ENCODE results near the gene ANKRD6. TPM values are rescaled to one million over a fixed set of nuclear protein-coding genes. Genes with fewer than 3 reads are reported as not detected.

The ANKRD6 gene
- total and polyA plus RNA-seq, 2 donors (not counting 1 experiment from before 2014, with no cell fraction given), result 3.8 to 10.5 TPM

GRCh38 chr6:89434150-89434499, 1.2 kb downstream of the ANKRD6 start:
- H3K9me3 Mint-ChIP-seq (ENCODE audit: insufficient read depth), result no peaks in the 10 kb centered on the region
- Histone ChIP-seq H3K4me3 (ENCODE audit: control extremely low read depth in 1 of 5, extremely low read depth in 1 of 5, insufficient read depth in 1 of 5, low read depth in 2 of 5, low read length in 4 of 5) (peak overlapping the region in 4 of 5 experiments; percentile 49 to 72 (median 70)), H3K4me2 (replicated peaks; ENCODE audit: low read depth, low read length, poor library complexity, severe bottlenecking) (peak overlapping the region; percentile 98), H2AFZ (ENCODE audit: insufficient read depth, low read depth, low read length, poor library complexity, severe bottlenecking) (peak overlapping the region; percentile 84), H3K36me3 (replicated peaks in 1 of 2; ENCODE audit: control extremely low read depth in 1 of 2, control insufficient read depth in 1 of 2, extremely low read depth in 1 of 2, insufficient read depth in 2 of 2, low read length in 1 of 2) (no peaks in the 10 kb centered on the region), H3K27ac (ENCODE audit: low read length in 2 of 2) (no peak overlapping the region), H3K27me3 (replicated peaks in 1 of 4; ENCODE audit: control extremely low read depth in 1 of 4, control insufficient read depth in 3 of 4, insufficient read depth in 4 of 4, low read length in 3 of 4) (no peaks in the 10 kb centered on the region), H3K9ac (ENCODE audit: low read length) (peak overlapping the region; percentile 75), H4K20me1 (ENCODE audit: control insufficient read depth, insufficient read depth, low read length, poor library complexity, severe bottlenecking) (no peaks in the 10 kb centered on the region), H3K4me1 (ENCODE audit: control insufficient read depth in 2 of 2, insufficient read depth in 2 of 2, low read length in 2 of 2) (peaks cover 10 to 12% of the 10 kb centered on the region in 2 donors), H3K79me2 (ENCODE audit: control insufficient read depth, insufficient read depth, low read length) (no peaks in the 10 kb centered on the region), H3K9me3 (ENCODE audit: control extremely low read depth in 1 of 3, control insufficient read depth in 2 of 3, insufficient read depth in 1 of 3, low read length in 2 of 3) (no peaks in the 10 kb centered on the region)
- ChIA-PET POLR2A (no interaction called here), CTCF (interaction anchor here (0.6 to 1.6 kb wide), 5 partner anchors 174 to 1045 kb away, joined by 3 to 7 read pairs (median 5); no protein-coding TSS in a partner anchor)
- H3K27ac Mint-ChIP-seq, result peak overlapping the region; percentile 60
- intact Hi-C loops (cut with micrococcal nuclease), result loop anchor here (5.0 to 10.0 kb wide), 2 partner anchors 57 to 381 kb away; partner anchors contain the start of gene MDN1
- DNase-seq (no peak), ATAC-seq (ENCODE audit: low read depth) (no peak)
- 88% methylated on average over 2 of the region's 3 CpGs for WGBS (ENCODE audit: insufficient coverage)
- no peaks in the 10 kb centered on the region for H3K27me3 Mint-ChIP-seq
- H3K4me3 Mint-ChIP-seq, result peak overlapping the region; percentile 92
- H3K4me1 Mint-ChIP-seq, result peaks cover 13% of the 10 kb centered on the region
- no peak for TF ChIP-seq CTCF (IDR thresholded peaks at IDR 0.05)
- no peak for TF ChIP-seq EZH2 (IDR thresholded peaks at IDR 0.05; ENCODE audit: borderline replicate concordance, insufficient read depth, low read depth, low read length, poor library complexity, severe bottlenecking)

DNA sequence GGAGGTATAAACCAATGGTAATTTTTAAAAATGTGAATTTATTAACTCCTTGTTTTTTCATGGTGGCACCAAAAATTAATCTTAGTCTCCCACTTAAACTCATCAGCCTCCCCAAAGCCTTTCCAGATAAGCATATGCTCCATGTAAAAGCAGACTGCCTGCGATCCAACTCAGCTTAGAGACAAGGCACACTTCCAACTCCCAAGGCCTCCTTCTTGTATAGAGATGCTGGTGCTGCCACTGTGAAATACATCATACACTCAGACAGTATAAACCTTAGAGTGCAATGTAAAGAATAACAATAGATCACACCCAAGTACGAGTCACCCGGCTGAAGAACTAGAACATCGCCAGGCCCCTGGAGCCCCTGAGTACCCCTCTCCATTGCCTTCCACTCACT, 2.0 kb downstream of the ANKRD6 start:
- H3K9ac ChIP-seq (ENCODE audit: low read length), result no peak overlapping the region
- H3K27ac ChIP-seq (ENCODE audit: low read length in 2 of 2), result no peak overlapping the region
- no peaks in the 10 kb centered on the region for H3K27me3 Mint-ChIP-seq
- ChIA-PET POLR2A (no interaction called here), CTCF (interaction anchor here (0.9 to 1.6 kb wide), 3 partner anchors 173 to 1045 kb away, joined by 3 to 7 read pairs (median 5); no protein-coding TSS in a partner anchor)
- no peak overlapping the region for H2AFZ ChIP-seq (ENCODE audit: insufficient read depth, low read depth, low read length, poor library complexity, severe bottlenecking)
- 92% methylated on average over 4 of the region's 4 CpGs for WGBS (ENCODE audit: insufficient coverage)
- H3K9me3 ChIP-seq (ENCODE audit: control extremely low read depth in 1 of 3, control insufficient read depth in 2 of 3, insufficient read depth in 1 of 3, low read length in 2 of 3), result no peaks in the 10 kb centered on the region
- no peaks in the 10 kb centered on the region for H3K9me3 Mint-ChIP-seq (ENCODE audit: insufficient read depth)
- peaks cover 13% of the 10 kb centered on the region for H3K4me1 Mint-ChIP-seq
- H3K4me3 Mint-ChIP-seq, result peak overlapping the region; percentile 46
- no peaks in the 10 kb centered on the region for H3K27me3 ChIP-seq (replicated peaks in 1 of 4; ENCODE audit: control extremely low read depth in 1 of 4, control insufficient read depth in 3 of 4, insufficient read depth in 4 of 4, low read length in 3 of 4)
- H3K4me3 ChIP-seq (ENCODE audit: control extremely low read depth in 1 of 5, extremely low read depth in 1 of 5, insufficient read depth in 1 of 5, low read depth in 2 of 5, low read length in 4 of 5), result no peak overlapping the region
- H3K4me2 ChIP-seq (replicated peaks; ENCODE audit: low read depth, low read length, poor library complexity, severe bottlenecking), result no peak overlapping the region
- no peaks in the 10 kb centered on the region for H3K79me2 ChIP-seq (ENCODE audit: control insufficient read depth, insufficient read depth, low read length)
- peaks cover 10 to 12% of the 10 kb centered on the region in 2 donors for H3K4me1 ChIP-seq (ENCODE audit: control insufficient read depth in 2 of 2, insufficient read depth in 2 of 2, low read length in 2 of 2)
- TF ChIP-seq EZH2 (IDR thresholded peaks at IDR 0.05; ENCODE audit: borderline replicate concordance, insufficient read depth, low read depth, low read length, poor library complexity, severe bottlenecking), result no peak
- H3K27ac Mint-ChIP-seq, result no peak overlapping the region
- H4K20me1 ChIP-seq (ENCODE audit: control insufficient read depth, insufficient read depth, low read length, poor library complexity, severe bottlenecking), result no peaks in the 10 kb centered on the region
- H3K36me3 ChIP-seq (replicated peaks in 1 of 2; ENCODE audit: control extremely low read depth in 1 of 2, control insufficient read depth in 1 of 2, extremely low read depth in 1 of 2, insufficient read depth in 2 of 2, low read length in 1 of 2), result no peaks in the 10 kb centered on the region
- no peak for ATAC-seq (ENCODE audit: low read depth)
- intact Hi-C loops (cut with micrococcal nuclease), result loop anchor here (5.0 to 10.0 kb wide), 2 partner anchors 58 to 380 kb away; partner anchors contain the start of gene MDN1
- DNase-seq, result no peak

Data from B cell (primary cell).